ENCODE data around the gene B2M. TPM values are rescaled to one million over a fixed set of nuclear protein-coding genes. Genes with fewer than 3 reads are reported as not detected.

The B2M gene
- total and polyA plus RNA-seq, 2 experiments from 2014 or later: 167 to 180 TPM

DNA sequence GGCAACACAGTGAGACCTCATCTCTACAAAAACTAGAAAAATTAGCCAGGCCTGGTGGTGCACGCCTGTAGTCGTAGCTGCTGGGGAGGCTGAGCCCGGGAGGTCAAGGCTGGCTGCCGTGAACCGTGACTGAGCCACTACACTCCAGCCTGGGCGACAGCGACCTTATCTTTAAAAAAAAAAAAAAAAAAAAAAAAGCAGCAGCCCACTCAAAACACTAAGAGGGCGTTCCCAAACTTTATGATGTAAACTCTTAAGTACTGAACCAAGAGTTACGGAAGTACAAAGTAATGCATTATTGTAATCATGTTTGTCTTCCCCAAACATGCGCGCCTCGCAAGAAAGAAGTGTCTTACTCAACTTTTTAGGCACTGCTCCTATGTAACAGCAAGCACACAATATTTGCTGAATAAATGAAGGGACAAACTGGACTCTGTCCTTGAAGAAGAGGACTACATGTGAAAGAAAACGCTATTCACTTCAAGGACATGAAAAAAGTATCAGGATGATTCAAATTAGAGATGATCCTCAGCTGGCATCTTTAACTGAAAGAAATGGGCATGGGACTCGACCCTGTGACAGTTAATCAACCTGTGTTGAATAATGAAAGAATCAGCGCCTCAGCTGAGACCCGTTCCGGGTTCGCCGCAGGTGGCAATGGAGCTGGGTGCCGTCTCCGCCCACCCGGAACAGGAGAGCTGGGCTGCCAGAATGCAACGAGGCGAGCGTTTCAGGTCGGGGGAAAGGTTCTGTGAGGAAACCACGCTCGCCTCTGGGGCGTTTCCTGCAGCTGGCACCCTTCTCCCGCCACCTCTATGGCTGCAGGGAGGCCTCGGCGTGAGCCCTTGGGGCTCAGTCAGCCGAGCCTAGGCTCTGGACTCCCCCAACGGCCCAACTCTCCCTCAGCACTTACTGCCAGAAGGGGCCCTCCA, 48.6 kb upstream of the B2M start:
- peak overlapping the region; percentile 95 for H3K27ac Mint-ChIP-seq
- peak; percentile 63 for DNase-seq (ENCODE audit: low spot score)
- Histone ChIP-seq H3K4me2 (peak overlapping the region; percentile 99), H2AFZ (peak overlapping the region; percentile 96), H3K79me2 (replicated peaks; ENCODE audit: insufficient read depth) (peaks cover 10% of the 10 kb centered on the region; the same call in 1 of the 2 replicates), H3K27ac (ENCODE audit: low read depth) (peak overlapping the region; percentile 82; the same call in 1 of the 2 replicates), H3K27me3 (ENCODE audit: insufficient read depth) (no peaks in the 10 kb centered on the region), H4K20me1 (replicated peaks; ENCODE audit: insufficient read depth) (no peaks in the 10 kb centered on the region), H3K9me2 (ENCODE audit: insufficient read depth) (no peaks in the 10 kb centered on the region), H3K4me3 (peak overlapping the region; percentile 95), H3K4me1 (ENCODE audit: insufficient read depth) (peaks cover 5% of the 10 kb centered on the region; the same call in 1 of the 2 replicates), H3F3A (replicated peaks; ENCODE audit: low read depth) (no peaks in the 10 kb centered on the region; the same call in 1 of the 2 replicates), H3K36me3 (ENCODE audit: insufficient read depth) (no peaks in the 10 kb centered on the region)
- H3K4me3 Mint-ChIP-seq: peak overlapping the region; percentile 97
- peaks cover 17% of the 10 kb centered on the region for H3K4me1 Mint-ChIP-seq
- TF ChIP-seq JUNB (IDR thresholded peaks at IDR 0.05; ENCODE audit: unreplicated experiment) (no peak), EZH2 (IDR thresholded peaks at IDR 0.05; ENCODE audit: low read depth, unreplicated experiment) (no peak), STAT1 (IDR thresholded peaks at IDR 0.05; ENCODE audit: unreplicated experiment) (no peak), CREB1 (CRISPR knock-in tag; IDR thresholded peaks at IDR 0.05; ENCODE audit: low read depth) (no peak), EZH2phosphoT487 (IDR thresholded peaks at IDR 0.05; ENCODE audit: unreplicated experiment) (no peak)
- TF ChIP-seq, protein P1, sequence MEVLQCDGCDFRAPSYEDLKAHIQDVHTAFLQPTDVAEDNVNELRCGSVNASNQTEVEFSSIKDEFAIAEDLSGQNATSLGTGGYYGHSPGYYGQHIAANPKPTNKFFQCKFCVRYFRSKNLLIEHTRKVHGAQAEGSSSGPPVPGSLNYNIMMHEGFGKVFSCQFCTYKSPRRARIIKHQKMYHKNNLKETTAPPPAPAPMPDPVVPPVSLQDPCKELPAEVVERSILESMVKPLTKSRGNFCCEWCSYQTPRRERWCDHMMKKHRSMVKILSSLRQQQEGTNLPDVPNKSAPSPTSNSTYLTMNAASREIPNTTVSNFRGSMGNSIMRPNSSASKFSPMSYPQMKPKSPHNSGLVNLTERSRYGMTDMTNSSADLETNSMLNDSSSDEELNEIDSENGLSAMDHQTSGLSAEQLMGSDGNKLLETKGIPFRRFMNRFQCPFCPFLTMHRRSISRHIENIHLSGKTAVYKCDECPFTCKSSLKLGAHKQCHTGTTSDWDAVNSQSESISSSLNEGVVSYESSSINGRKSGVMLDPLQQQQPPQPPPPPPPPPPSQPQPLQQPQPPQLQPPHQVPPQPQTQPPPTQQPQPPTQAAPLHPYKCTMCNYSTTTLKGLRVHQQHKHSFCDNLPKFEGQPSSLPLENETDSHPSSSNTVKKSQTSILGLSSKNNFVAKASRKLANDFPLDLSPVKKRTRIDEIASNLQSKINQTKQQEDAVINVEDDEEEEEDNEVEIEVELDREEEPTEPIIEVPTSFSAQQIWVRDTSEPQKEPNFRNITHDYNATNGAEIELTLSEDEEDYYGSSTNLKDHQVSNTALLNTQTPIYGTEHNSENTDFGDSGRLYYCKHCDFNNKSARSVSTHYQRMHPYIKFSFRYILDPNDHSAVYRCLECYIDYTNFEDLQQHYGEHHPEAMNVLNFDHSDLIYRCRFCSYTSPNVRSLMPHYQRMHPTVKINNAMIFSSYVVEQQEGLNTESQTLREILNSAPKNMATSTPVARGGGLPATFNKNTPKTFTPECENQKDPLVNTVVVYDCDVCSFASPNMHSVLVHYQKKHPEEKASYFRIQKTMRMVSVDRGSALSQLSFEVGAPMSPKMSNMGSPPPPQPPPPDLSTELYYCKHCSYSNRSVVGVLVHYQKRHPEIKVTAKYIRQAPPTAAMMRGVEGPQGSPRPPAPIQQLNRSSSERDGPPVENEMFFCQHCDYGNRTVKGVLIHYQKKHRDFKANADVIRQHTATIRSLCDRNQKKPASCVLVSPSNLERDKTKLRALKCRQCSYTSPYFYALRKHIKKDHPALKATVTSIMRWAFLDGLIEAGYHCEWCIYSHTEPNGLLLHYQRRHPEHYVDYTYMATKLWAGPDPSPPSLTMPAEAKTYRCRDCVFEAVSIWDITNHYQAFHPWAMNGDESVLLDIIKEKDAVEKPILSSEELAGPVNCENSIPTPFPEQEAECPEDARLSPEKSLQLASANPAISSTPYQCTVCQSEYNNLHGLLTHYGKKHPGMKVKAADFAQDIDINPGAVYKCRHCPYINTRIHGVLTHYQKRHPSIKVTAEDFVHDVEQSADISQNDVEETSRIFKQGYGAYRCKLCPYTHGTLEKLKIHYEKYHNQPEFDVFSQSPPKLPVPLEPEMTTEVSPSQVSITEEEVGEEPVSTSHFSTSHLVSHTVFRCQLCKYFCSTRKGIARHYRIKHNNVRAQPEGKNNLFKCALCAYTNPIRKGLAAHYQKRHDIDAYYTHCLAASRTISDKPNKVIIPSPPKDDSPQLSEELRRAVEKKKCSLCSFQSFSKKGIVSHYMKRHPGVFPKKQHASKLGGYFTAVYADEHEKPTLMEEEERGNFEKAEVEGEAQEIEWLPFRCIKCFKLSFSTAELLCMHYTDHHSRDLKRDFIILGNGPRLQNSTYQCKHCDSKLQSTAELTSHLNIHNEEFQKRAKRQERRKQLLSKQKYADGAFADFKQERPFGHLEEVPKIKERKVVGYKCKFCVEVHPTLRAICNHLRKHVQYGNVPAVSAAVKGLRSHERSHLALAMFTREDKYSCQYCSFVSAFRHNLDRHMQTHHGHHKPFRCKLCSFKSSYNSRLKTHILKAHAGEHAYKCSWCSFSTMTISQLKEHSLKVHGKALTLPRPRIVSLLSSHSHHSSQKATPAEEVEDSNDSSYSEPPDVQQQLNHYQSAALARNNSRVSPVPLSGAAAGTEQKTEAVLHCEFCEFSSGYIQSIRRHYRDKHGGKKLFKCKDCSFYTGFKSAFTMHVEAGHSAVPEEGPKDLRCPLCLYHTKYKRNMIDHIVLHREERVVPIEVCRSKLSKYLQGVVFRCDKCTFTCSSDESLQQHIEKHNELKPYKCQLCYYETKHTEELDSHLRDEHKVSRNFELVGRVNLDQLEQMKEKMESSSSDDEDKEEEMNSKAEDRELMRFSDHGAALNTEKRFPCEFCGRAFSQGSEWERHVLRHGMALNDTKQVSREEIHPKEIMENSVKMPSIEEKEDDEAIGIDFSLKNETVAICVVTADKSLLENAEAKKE (CRISPR knock-in tag; IDR thresholded peaks at IDR 0.05): no peak
- TF ChIP-seq, protein P2, sequence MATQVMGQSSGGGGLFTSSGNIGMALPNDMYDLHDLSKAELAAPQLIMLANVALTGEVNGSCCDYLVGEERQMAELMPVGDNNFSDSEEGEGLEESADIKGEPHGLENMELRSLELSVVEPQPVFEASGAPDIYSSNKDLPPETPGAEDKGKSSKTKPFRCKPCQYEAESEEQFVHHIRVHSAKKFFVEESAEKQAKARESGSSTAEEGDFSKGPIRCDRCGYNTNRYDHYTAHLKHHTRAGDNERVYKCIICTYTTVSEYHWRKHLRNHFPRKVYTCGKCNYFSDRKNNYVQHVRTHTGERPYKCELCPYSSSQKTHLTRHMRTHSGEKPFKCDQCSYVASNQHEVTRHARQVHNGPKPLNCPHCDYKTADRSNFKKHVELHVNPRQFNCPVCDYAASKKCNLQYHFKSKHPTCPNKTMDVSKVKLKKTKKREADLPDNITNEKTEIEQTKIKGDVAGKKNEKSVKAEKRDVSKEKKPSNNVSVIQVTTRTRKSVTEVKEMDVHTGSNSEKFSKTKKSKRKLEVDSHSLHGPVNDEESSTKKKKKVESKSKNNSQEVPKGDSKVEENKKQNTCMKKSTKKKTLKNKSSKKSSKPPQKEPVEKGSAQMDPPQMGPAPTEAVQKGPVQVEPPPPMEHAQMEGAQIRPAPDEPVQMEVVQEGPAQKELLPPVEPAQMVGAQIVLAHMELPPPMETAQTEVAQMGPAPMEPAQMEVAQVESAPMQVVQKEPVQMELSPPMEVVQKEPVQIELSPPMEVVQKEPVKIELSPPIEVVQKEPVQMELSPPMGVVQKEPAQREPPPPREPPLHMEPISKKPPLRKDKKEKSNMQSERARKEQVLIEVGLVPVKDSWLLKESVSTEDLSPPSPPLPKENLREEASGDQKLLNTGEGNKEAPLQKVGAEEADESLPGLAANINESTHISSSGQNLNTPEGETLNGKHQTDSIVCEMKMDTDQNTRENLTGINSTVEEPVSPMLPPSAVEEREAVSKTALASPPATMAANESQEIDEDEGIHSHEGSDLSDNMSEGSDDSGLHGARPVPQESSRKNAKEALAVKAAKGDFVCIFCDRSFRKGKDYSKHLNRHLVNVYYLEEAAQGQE (IDR thresholded peaks at IDR 0.05; ENCODE audit: unreplicated experiment): no peak
- no peaks in the 10 kb centered on the region for H3K9me3 Mint-ChIP-seq
- peaks cover 4% of the 10 kb centered on the region for H3K27me3 Mint-ChIP-seq (ENCODE audit: insufficient read depth, low read depth, poor library complexity)
- ATAC-seq: peak; percentile 66
- H3K36me3 Mint-ChIP-seq (ENCODE audit: low read depth): peaks cover 13% of the 10 kb centered on the region
